Hematopoietic multipotent progenitor cell treated with erythropoietin and hydrocortisone succinate and interleukin-3 and kit ligand, for 6 days (in vitro differentiated cells): ENCODE measurements around the gene TSC1.
A peak's percentile ranks its signal among the peaks of the same experiment; 100 is the strongest.

Source experiments
- DNase-seq: peaks from one replicate; pipeline ENCODE4 v3.0.0-alpha.2; 2015

TSC1 gene

DNA sequence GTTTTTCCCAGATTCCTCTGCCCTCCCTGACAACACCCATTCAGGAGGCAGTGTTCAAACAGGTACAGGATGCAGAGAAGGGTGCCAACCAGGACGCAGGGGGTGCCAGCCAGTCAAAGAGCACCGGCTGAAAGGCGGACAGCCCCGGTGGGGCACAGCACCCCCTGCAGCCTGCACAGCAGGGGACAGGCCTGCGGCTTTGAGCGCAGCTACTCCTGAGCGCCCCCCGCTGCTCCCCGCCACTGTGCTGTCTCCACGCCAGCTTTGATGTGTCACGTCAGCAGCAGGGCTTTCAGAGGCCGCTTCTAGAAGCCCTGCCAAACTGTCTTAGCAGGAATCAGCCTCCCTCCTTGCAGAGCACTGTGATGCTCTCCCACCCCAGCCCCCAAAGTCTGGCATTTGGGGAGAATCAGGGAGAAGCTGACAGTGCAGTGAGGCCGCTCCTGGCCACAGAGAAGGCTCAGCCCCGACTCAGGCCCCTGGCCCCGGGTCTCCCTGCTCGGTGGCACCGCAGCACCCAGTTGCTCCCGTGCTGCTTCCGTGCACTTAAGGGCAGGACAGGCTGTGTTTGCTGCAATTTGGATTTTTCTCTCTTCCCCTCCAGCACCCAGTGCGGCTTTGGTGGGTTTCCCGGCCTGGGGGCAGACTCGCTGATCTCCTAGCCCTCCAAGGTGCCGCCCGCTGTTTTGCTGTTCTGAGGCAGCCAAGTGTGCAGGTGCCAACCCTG lies 86.6 kb downstream of the TSC1 start:
- DNase-seq: peak; percentile 27

DNA sequence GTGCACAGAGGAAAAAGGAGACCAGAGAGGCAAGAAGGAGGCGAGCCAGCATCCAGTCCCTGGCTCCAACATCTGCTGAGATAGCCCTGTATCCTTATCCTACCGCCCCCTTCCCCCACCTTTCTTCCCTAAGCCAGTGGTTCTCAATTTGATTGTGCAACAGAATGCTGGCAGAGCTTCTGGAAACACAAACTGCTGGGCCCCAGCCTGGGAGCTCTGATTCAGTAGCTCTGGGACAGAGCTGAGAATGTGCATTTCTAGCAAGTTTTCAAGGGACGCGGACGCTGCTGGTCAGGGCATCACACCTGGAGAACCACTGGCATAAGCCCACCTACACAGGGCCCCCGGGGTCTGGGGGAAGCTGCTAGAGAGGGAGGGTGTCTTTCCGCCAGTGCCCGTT lies 87.4 kb downstream of the TSC1 start:
- DNase-seq: no peak

DNA sequence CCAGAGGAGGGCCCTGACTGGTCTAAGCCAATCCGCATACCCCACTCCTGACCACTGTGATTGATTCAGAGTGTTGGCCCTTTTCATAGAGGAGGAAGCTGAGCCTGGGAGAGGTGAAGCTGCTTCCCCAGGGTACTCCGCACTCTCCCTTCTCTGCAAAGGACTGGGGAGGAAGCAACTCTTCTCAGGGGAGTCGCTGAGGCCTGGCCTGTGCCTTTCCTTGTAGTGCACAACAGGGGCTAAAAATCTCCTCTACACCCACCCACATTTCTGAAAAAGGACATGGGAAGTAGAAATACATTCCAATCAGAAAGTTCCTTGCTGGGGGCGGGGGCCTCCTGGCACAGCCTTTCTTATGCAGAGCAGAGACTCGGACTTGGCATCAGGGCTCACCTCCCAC lies 88.5 kb downstream of the TSC1 start:
- no peak for DNase-seq

DNA sequence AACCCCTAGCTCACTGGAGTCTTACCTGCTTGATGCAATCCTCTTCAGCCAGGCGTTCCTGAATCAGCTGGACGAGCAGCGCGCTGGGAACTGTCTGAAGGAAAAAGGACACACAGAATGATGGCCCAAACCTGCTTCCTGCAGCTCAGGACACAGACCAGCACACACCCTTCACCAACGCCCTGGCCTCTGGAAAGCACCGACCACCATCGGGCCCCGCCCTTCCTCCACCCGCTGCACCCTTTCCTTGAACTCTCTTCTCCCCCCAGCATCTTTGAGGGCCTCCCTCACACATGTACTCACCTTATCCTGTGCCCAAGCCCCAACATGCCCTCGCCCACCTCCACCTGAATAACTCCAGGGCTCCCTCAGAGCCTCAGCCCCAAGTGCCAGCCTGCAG lies 89.6 kb downstream of the TSC1 start:
- DNase-seq: peak; percentile 41

DNA sequence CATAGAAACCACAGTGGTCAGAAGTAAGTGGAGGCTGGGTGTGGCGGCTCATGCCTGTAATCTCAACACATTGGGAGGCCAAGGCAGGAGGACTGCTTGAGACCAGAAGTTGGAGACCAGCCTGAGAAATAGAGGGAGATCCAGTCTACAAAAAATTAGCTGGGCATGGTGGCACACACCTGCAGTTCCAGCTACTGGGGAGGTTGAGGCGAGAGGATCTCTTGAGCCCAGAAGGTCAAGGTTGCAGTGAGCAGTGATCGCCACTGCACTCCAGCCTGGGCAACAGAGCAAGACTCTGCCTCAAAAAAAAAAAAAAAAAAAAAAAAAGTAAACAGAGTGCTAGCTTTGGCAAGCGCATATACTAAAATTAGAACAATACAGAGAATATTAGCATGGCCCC lies 90.9 kb downstream of the TSC1 start:
- DNase-seq: no peak

DNA sequence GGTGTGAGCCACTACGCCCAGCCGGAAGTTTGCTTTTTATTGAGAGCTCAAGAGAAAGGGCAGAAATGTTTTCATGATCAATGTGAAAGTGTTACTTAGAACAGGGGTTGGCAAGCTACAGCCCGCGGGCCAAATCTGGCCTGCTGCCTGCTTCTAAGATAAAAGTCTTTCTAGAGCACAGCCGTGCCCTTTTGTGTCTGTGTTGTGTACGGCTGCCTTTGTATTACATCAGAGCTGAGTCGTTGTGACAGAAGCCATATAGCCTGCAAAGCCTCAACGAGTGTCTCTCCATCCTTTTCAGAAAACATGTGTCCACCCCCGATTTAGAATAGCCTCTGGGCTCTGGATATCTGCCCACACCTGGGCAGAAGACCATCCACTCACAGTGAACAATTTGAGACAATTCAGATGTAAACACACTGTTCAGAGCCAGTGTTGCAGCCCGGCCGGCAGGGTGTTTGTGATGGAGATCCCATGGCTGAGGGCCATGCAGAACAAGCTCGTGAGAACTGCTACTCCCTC lies 95.2 kb downstream of the TSC1 start:
- peak; percentile 58 for DNase-seq

DNA sequence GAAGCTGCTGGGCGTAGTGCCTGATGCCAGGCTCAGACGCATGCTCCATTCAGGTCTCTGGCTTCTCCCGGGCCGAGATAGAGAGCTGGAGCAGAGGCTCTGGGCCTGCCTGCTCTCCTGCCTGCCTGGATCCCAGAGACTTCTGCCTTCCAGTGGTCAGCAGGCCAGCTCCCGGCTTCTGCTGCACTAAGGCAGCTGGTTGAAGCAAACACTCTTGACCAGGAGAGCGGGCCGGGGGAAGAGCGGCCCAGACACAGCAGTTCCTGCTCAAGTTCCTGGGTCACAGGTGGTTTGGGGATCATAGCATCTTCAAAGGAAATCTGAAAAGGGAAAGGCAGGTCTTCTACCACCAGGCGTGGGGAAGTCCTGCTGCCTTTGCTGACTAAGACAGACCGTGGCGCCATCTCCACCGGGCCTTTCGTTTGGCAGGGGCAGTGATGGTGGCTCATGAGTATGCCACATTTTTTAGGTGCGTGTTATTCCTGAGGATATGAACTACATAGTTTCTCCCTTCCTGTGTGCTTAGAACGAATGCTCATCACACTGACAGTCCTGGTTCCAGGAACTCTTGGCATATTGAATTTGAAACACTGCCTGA lies 97.4 kb downstream of the TSC1 start:
- no peak for DNase-seq

DNA sequence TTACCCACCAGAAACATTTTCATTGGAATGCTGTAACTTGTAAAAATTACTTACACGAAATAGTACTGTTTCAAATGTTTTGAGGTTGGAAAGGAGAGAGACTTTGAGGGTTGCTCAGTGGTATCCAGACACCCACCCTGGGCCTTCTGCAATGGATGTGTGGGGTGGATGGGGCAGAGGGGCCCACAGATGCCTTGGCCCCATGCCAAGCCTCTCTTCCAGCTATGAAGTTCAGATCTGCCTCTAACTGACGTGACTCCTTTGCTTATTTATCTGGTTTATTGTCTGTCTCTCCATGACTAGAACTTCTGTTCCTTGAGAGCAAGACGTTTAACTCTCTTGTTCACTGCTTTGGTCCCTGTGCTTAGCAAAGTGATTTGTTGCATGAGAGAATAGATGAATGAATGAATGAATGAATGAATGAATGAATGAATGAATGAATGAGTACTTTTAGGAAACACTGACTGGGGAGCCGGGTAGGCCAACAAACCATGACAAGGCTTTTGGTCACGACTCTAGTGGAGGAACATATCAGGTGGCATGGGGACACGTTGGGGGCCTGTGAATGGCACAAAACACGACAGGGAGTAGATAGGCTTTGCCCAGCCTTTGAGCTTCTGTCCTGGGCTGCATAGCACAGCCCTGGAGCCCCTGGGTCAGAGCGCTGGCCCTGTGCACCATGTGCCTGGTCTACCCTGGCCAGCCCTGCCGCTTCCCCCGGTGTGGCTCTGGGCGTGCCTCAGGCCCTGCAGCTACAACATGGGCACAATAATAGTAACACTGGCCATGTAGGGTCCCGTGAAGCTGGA lies 98.1 kb downstream of the TSC1 start:
- DNase-seq: no peak

DNA sequence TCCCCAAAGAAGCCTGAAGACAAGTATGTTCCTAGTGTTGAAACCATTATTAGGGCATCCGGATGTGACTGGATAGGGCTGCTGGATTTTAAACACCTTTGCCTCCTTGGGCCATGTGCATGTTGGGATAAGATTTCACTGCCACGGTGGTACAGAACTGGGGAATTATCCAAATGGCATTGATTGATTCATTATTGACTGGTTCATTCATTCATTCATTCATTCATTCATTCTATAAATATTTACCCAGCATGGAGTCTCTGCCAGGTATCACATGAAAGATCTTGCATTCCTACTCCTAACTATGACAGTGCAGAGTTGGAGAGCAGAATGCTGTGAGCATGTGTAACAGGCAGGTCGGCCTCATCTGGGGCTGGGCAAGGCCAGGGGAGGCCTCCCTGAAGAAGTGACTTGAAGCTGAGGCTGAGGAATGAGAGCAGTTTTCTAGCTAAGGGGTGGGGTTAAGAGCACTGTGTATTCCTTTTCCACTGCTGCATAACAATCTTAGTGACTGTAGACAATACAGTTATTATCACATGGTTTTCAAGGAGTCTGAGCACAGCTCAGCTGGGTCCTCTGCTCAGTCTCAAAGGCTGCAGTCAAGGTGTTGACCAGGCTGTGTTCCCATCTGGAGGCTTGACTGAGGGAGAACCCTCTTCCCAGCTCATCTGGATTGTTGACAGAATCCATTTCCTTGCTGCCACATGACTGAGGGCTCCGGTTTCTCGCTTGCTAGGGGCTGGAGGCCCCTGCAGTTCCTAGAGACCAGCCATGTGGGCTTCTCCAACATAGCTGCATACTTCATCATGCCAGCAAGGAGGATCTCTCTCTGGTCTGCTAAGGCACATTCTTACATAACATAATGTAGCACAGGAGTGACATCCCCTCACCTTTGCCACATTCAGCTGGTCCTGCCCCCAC lies 102.0 kb downstream of the TSC1 start:
- no peak for DNase-seq
